ENCODE measurements around the gene CAVIN3. TPM values are rescaled to one million over a fixed set of nuclear protein-coding genes. Genes with fewer than 3 reads are reported as not detected.

The CAVIN3 gene
- total and polyA plus RNA-seq, 12 donors: 8.4 to 126 (median 49.6) TPM

DNA sequence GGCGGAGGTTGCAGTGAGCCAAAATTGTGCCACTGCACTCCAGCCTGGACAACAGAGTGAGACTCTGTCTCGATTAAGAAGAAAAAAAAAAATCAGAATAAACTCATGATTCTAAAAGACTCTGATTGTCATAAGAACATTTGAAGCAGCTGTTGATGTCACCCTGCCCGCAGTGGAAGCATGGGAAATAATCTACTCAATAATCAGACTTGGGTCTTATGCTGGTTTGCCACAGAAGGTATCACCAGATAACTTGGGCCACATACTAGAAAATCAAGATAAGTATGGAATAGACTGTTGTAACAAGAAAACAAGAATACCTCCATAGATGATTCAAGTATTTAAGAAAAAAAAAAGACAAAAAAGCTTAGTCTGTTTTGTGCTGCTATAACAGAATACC lies 8.2 kb downstream of the CAVIN3 start:
- no peaks in the 10 kb centered on the region for H3K27me3 ChIP-seq
- TF ChIP-seq, protein P1, sequence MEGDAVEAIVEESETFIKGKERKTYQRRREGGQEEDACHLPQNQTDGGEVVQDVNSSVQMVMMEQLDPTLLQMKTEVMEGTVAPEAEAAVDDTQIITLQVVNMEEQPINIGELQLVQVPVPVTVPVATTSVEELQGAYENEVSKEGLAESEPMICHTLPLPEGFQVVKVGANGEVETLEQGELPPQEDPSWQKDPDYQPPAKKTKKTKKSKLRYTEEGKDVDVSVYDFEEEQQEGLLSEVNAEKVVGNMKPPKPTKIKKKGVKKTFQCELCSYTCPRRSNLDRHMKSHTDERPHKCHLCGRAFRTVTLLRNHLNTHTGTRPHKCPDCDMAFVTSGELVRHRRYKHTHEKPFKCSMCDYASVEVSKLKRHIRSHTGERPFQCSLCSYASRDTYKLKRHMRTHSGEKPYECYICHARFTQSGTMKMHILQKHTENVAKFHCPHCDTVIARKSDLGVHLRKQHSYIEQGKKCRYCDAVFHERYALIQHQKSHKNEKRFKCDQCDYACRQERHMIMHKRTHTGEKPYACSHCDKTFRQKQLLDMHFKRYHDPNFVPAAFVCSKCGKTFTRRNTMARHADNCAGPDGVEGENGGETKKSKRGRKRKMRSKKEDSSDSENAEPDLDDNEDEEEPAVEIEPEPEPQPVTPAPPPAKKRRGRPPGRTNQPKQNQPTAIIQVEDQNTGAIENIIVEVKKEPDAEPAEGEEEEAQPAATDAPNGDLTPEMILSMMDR (IDR thresholded peaks at IDR 0.05): no peak
- TF ChIP-seq POLR2A (IDR thresholded peaks at IDR 0.05): no peak
- intact Hi-C loops (cut with DNase I): loop anchor here in 1 of 2 donors (10.0 kb wide), 1 partner anchor 287 kb away; no protein-coding TSS in a partner anchor
- H3K9me3 ChIP-seq (replicated peaks in 1 of 3): no peaks in the 10 kb centered on the region
- H3K27ac ChIP-seq: no peak overlapping the region
- no peak overlapping the region for H3K4me3 ChIP-seq
- 75 to 86% (median 82%) methylated on average over 3 of the region's 3 CpGs for WGBS, 4 donors
- DNase-seq: no peak
- no peaks in the 10 kb centered on the region for H3K36me3 ChIP-seq (replicated peaks in 1 of 2)
- peaks cover 0 to 3% of the 10 kb centered on the region in 2 donors for H3K4me1 ChIP-seq (replicated peaks in 1 of 2)

DNA sequence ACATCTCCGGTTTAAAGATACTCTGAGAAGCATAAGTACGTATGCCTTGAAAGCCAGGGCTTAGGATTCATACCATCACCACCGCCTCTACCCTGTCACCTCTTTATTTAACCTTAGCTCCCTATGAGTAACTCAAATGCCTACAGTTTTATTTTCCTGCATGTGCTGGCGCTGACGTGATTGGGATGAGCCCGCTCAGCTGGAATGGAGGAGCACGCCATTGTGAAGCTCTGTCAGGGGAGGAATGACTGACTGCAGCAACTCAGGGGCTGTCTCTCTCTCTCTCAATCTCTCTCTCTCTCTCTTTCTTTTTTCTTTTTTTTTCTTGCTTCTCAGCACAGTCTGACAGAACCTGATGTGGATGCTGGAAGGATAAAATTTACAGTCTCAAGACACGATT lies 12.4 kb downstream of the CAVIN3 start:
- TF ChIP-seq POLR2A (IDR thresholded peaks at IDR 0.05): no peak
- TF ChIP-seq, protein P1 (IDR thresholded peaks at IDR 0.05): no peak
- intact Hi-C loops (cut with DNase I): loop anchor here in 1 of 2 donors (10.0 kb wide), 1 partner anchor 283 kb away; no protein-coding TSS in a partner anchor
- no peak overlapping the region for H3K27ac ChIP-seq

DNA sequence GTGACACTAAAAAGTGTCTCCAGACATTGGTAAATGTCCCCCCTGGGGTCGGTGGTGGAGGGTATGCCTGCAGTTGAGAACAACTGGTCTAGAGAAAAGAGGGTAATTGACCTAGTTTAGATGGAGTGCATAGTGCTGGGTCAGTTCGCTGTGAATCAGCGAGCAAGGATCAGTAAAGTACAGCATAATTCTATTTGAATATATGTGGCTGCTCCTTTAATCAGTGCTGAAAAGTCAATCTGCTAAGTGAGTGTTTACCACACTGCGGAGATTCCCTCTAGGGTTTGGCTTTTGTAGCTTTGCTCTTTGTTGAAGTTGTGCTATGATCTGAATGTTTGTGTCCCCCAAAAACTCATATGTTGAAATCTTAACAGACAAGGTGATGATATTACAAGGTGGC lies 15.0 kb downstream of the CAVIN3 start:
- intact Hi-C loops (cut with DNase I): loop anchor here in 1 of 2 donors (10.0 kb wide), 1 partner anchor 280 kb away; no protein-coding TSS in a partner anchor
- no peaks in the 10 kb centered on the region for H3K9me3 ChIP-seq (replicated peaks in 1 of 3)
- no peak for DNase-seq
- H3K36me3 ChIP-seq (replicated peaks in 1 of 2): no peaks in the 10 kb centered on the region
- no peak overlapping the region for H3K27ac ChIP-seq
- no peaks in the 10 kb centered on the region for H3K27me3 ChIP-seq
- no peak overlapping the region for H3K4me3 ChIP-seq
- TF ChIP-seq POLR2A (IDR thresholded peaks at IDR 0.05): no peak
- TF ChIP-seq, protein P1 (IDR thresholded peaks at IDR 0.05): no peak
- WGBS, 4 donors: 70 to 76% (median 73%) methylated on average over 4 of the region's 4 CpGs
- no peaks in the 10 kb centered on the region for H3K4me1 ChIP-seq (replicated peaks in 1 of 2)

More for the DNA sequence above, 12.4 kb downstream of the CAVIN3 start:
- Histone ChIP-seq H3K4me1 (replicated peaks in 1 of 2) (no peaks in the 10 kb centered on the region), H3K36me3 (replicated peaks in 1 of 2) (no peaks in the 10 kb centered on the region), H3K9me3 (replicated peaks in 1 of 3) (no peaks in the 10 kb centered on the region), H3K4me3 (no peak overlapping the region), H3K27me3 (no peaks in the 10 kb centered on the region)
- no peak for DNase-seq
- 71 to 80% (median 76%) methylated on average over 8 of the region's 8 CpGs for WGBS, 4 donors

DNA sequence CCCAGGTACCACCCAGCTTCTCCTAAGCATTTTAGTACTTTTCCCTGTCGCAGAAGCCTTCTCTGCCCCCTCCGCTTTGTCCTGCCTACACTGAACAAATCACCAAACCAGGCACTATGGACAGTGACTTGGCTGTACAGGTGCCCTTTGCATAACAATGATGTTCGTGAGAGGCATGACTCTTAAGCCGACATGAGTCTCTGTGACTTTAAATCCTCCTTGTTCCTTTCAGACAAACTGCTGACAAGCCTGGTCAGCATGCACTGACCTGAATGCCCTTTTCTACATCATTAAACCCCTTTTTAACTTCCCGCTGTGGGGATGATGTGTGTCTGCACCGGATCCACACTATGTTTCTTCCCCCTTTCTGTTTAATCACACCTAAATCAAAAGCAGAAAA lies 16.6 kb downstream of the CAVIN3 start:
- intact Hi-C loops (cut with DNase I): loop anchor here in 1 of 2 donors (10.0 kb wide), 1 partner anchor 279 kb away; no protein-coding TSS in a partner anchor
- H3K27me3 ChIP-seq: no peaks in the 10 kb centered on the region

More for the DNA sequence above, 16.6 kb downstream of the CAVIN3 start:
- no peaks in the 10 kb centered on the region for H3K4me1 ChIP-seq (replicated peaks in 1 of 2)
- H3K4me3 ChIP-seq: no peak overlapping the region
- no peak for DNase-seq
- no peaks in the 10 kb centered on the region for H3K9me3 ChIP-seq (replicated peaks in 1 of 3)
- H3K27ac ChIP-seq: no peak overlapping the region
- TF ChIP-seq, protein P1 (IDR thresholded peaks at IDR 0.05): no peak
- TF ChIP-seq POLR2A (IDR thresholded peaks at IDR 0.05): no peak
- WGBS, 4 donors: 68 to 90% (median 86%) methylated on average over 6 of the region's 6 CpGs
- no peaks in the 10 kb centered on the region for H3K36me3 ChIP-seq (replicated peaks in 1 of 2)
